ENCODE results near the gene TGFA.

TGFA gene

GRCh38 chr2:70479816-70480215, 73.8 kb downstream of the TGFA start:
- no peaks in the 10 kb centered on the region for H3K27me3 ChIP-seq (ENCODE audit: insufficient read depth, poor library complexity, severe bottlenecking)
- no peak overlapping the region for H3K4me3 ChIP-seq (ENCODE audit: severe bottlenecking)
- H3K9me3 ChIP-seq (ENCODE audit: severe bottlenecking), result peaks cover 4% of the 10 kb centered on the region
- H3K27ac ChIP-seq (ENCODE audit: poor library complexity, severe bottlenecking), result no peak overlapping the region
- peaks cover 23% of the 10 kb centered on the region for H3K36me3 ChIP-seq (ENCODE audit: low read depth)
- TF ChIP-seq, protein P1, sequence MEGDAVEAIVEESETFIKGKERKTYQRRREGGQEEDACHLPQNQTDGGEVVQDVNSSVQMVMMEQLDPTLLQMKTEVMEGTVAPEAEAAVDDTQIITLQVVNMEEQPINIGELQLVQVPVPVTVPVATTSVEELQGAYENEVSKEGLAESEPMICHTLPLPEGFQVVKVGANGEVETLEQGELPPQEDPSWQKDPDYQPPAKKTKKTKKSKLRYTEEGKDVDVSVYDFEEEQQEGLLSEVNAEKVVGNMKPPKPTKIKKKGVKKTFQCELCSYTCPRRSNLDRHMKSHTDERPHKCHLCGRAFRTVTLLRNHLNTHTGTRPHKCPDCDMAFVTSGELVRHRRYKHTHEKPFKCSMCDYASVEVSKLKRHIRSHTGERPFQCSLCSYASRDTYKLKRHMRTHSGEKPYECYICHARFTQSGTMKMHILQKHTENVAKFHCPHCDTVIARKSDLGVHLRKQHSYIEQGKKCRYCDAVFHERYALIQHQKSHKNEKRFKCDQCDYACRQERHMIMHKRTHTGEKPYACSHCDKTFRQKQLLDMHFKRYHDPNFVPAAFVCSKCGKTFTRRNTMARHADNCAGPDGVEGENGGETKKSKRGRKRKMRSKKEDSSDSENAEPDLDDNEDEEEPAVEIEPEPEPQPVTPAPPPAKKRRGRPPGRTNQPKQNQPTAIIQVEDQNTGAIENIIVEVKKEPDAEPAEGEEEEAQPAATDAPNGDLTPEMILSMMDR (IDR thresholded peaks at IDR 0.05; ENCODE audit: poor library complexity, severe bottlenecking), result no peak
- DNase-seq (ENCODE audit: low spot score) (no peak), ATAC-seq (ENCODE audit: low read depth) (no peak)
- no peaks in the 10 kb centered on the region for H3K4me1 ChIP-seq (ENCODE audit: insufficient read depth, poor library complexity, severe bottlenecking)

GRCh38 chr2:70477441-70477844, 76.2 kb downstream of the TGFA start:
- DNase-seq (ENCODE audit: low spot score) (no peak), ATAC-seq (ENCODE audit: low read depth) (peak; percentile 29; the same call in 1 of the 3 replicates)
- TF ChIP-seq, protein P1 (IDR thresholded peaks at IDR 0.05; ENCODE audit: poor library complexity, severe bottlenecking), result no peak
- H3K9me3 ChIP-seq (ENCODE audit: severe bottlenecking), result peaks cover 4% of the 10 kb centered on the region
- H3K4me1 ChIP-seq (ENCODE audit: insufficient read depth, poor library complexity, severe bottlenecking), result no peaks in the 10 kb centered on the region
- H3K4me3 ChIP-seq (ENCODE audit: severe bottlenecking), result no peak overlapping the region
- H3K36me3 ChIP-seq (ENCODE audit: low read depth), result peaks cover 33% of the 10 kb centered on the region
- H3K27me3 ChIP-seq (ENCODE audit: insufficient read depth, poor library complexity, severe bottlenecking), result no peaks in the 10 kb centered on the region
- no peak overlapping the region for H3K27ac ChIP-seq (ENCODE audit: poor library complexity, severe bottlenecking)

GRCh38 chr2:70475266-70475665, 78.4 kb downstream of the TGFA start:
- no peaks in the 10 kb centered on the region for H3K4me1 ChIP-seq (ENCODE audit: insufficient read depth, poor library complexity, severe bottlenecking)
- H3K9me3 ChIP-seq (ENCODE audit: severe bottlenecking), result no peaks in the 10 kb centered on the region
- no peak overlapping the region for H3K27ac ChIP-seq (ENCODE audit: poor library complexity, severe bottlenecking)
- TF ChIP-seq, protein P1 (IDR thresholded peaks at IDR 0.05; ENCODE audit: poor library complexity, severe bottlenecking), result no peak
- no peak overlapping the region for H3K4me3 ChIP-seq (ENCODE audit: severe bottlenecking)
- DNase-seq (ENCODE audit: low spot score), result no peak
- H3K27me3 ChIP-seq (ENCODE audit: insufficient read depth, poor library complexity, severe bottlenecking), result no peaks in the 10 kb centered on the region
- no peak for ATAC-seq (ENCODE audit: low read depth)
- H3K36me3 ChIP-seq (ENCODE audit: low read depth), result peaks cover 39% of the 10 kb centered on the region

- TF ChIP-seq, protein P1 (IDR thresholded peaks at IDR 0.05; ENCODE audit: poor library complexity, severe bottlenecking), result no peak
- H3K27me3 ChIP-seq (ENCODE audit: insufficient read depth, poor library complexity, severe bottlenecking), result no peaks in the 10 kb centered on the region
Measured at GRCh38 chr2:70474256-70474848, 79.3 kb downstream of the TGFA start.

DNA sequence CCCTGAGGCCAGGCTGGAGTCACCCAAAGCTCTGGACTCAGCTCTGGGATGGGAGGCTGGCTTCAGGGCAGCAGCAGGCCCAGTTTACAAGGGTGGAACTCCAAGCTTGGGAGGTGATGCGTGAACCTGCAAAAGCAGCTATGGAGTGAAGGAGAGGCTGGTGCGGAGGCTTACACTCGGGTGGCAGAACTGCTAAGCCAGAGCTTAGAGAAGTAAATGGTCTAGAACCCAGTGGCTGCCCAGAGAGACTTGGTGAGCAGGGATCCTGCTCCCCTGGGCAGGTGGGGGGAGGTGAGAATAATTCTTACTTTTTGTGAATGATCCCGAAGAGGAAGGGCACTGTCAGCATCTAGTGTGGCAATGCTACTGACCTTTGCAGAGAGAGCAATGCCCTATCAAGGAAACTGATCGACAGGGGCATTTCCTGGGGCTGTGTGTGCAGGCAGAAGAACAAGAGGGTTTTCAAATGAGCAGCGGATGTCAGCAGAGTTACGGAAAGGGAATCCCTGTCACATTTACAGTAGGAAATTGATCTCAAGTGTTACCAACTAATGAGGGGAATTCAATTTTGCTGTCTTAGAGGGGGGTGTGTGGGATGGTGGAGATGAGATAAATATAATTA, 80.4 kb downstream of the TGFA start:
- H3K27ac ChIP-seq (ENCODE audit: poor library complexity, severe bottlenecking), result no peak overlapping the region
- no peaks in the 10 kb centered on the region for H3K27me3 ChIP-seq (ENCODE audit: insufficient read depth, poor library complexity, severe bottlenecking)
- no peaks in the 10 kb centered on the region for H3K4me1 ChIP-seq (ENCODE audit: insufficient read depth, poor library complexity, severe bottlenecking)
- no peak for DNase-seq (ENCODE audit: low spot score)
- TF ChIP-seq, protein P1 (IDR thresholded peaks at IDR 0.05; ENCODE audit: poor library complexity, severe bottlenecking), result no peak
- no peaks in the 10 kb centered on the region for H3K9me3 ChIP-seq (ENCODE audit: severe bottlenecking)
- H3K36me3 ChIP-seq (ENCODE audit: low read depth), result peaks cover 35% of the 10 kb centered on the region
- H3K4me3 ChIP-seq (ENCODE audit: severe bottlenecking), result no peak overlapping the region
- ATAC-seq (ENCODE audit: low read depth), result no peak

More at GRCh38 chr2:70474256-70474848, 79.3 kb downstream of the TGFA start:
- Histone ChIP-seq H3K27ac (ENCODE audit: poor library complexity, severe bottlenecking) (no peak overlapping the region), H3K4me3 (ENCODE audit: severe bottlenecking) (no peak overlapping the region), H3K4me1 (ENCODE audit: insufficient read depth, poor library complexity, severe bottlenecking) (no peaks in the 10 kb centered on the region), H3K9me3 (ENCODE audit: severe bottlenecking) (no peaks in the 10 kb centered on the region), H3K36me3 (ENCODE audit: low read depth) (peaks cover 42% of the 10 kb centered on the region)
- DNase-seq (ENCODE audit: low spot score), result no peak
- no peak for ATAC-seq (ENCODE audit: low read depth)

Measured in RWPE2 (cell line).